ENCODE measurements around the gene RPS19BP1. TPM values are rescaled to one million over a fixed set of nuclear protein-coding genes. Genes with fewer than 3 reads are reported as not detected.

RPS19BP1 gene
- total and polyA plus RNA-seq, 2 of the 8 experiments (the other 6 are each of a cell fraction or from before 2014, with no cell fraction given) = 77.9 to 97.9 TPM

GRCh38 chr22:39496131-39496838 is 36.3 kb downstream of the RPS19BP1 start (continued):
- TF ChIP-seq RAD21 (IDR thresholded peaks at IDR 0.05 in 1 of 2, conservative IDR thresholded peaks at IDR 0.05 in 1 of 2; ENCODE audit: low read depth in 2 of 2, low read length in 2 of 2) (peak; percentile 33 to 53; a peak in 3 of 4 replicates), BRCA1 (IDR thresholded peaks at IDR 0.05; ENCODE audit: low read depth, low read length) (no peak)
